GM20000 (cell line): ENCODE data around the gene CEBPZ.
"Not testable (repeated sequence)": the region's sequence is repeated elsewhere in the genome, so short reads cannot be mapped to it uniquely, and the experiment has no call there.

ENCODE experiments used
- DNase-seq: peaks from one replicate; pipeline ENCODE4 v3.0.0; 2012; ENCODE audit warnings: low spot score
- CTCF ChIP-seq: IDR thresholded peaks from 2 replicates; pipeline ENCODE4 v1.5.1; 2012; ENCODE audit warnings: mild to moderate bottlenecking, control low read depth; ENCODE audit errors: extremely low read depth, missing control alignments

The CEBPZ gene

DNA sequence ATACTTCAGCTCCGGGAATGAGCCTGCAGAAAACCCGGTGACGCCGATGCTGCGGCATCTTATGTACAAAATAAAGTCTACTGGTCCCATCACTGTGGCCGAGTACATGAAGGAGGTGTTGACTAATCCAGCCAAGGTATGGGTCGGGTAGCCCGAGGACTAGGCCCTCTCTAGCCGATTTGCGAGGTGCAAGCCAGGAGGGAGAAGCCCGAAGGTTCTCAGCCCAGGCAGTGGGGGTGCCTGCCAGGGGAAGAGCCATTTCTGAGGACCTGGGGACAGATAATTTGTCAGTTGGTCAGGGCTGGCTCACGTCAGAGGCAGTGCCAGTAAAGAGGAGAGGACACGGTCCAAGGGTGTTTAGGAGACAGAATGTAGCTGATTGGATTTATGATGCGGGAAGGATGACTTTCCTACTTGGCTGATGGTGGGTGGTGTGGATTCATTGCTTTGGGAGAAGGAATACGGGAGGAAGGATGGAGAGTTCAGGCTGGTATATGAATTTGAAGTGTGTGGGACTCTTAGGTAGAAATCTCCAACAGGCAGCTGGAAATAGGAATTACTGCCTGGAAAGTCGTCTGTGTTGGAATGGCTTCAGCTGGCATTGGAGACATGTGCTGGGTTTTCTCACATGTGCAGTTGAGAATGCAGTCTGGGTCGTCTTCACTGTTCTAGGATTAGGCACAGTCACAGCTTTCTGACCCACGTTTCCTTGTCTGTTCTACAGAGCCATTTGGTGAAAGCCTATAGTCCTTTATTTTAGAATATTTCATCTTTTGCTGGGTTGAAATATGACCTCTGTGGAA is 936 bp upstream of the CEBPZ start:
- TF ChIP-seq CTCF, result no peak
- peak; percentile 16 for DNase-seq

GRCh38 chr2:37230581-37230980 is 815 bp downstream of the CEBPZ start:
- no peak for DNase-seq
- TF ChIP-seq CTCF, result no peak

- no peak for TF ChIP-seq CTCF
- DNase-seq, result no peak
Observed at GRCh38 chr2:37228788-37229187, 2.6 kb downstream of the CEBPZ start.

DNA sequence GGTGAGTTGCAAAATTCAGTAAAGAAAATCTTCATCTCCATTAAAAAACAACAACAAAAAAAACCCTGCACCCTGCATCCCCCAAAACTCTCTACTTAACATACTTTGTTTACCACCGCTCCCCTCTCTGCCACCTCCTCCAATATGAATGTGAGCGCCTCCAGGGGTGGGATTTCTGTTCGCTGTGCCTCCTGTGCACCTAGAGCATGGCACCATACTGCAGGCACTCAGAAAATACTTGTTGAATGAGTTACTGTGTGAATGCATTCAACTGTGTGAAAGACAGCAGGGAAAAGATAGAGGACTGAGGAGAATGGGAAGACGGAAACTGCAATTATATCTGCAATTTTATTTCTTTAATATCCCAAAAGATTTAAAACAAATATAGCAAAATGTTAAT is 4.5 kb downstream of the CEBPZ start:
- no peak for TF ChIP-seq CTCF
- DNase-seq, result no peak

GRCh38 chr2:37225129-37225528 is 6.3 kb downstream of the CEBPZ start:
- DNase-seq, result not testable (repeated sequence)

- DNase-seq, result no peak
- no peak for TF ChIP-seq CTCF
Observed at GRCh38 chr2:37224063-37224462, 7.3 kb downstream of the CEBPZ start.

DNA sequence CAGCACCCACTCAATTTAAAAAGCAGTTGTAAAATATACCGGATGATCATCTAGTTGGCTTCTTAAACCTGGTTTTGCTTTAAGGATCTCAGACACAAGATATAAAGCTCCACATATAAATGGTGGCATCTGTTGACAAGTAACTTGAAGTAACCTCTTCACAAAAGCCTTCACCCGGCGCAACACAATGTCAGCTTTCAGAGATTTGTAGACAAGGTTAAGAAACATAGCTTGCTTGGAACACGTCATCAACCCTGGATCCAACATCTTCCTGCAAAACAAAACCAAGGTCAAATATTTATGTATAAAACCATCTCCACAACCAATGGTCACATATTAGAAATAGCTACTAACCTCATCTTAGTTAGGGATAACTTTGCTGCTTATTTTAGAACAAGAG is 8.3 kb downstream of the CEBPZ start:
- no peak for TF ChIP-seq CTCF
- DNase-seq, result no peak

DNA sequence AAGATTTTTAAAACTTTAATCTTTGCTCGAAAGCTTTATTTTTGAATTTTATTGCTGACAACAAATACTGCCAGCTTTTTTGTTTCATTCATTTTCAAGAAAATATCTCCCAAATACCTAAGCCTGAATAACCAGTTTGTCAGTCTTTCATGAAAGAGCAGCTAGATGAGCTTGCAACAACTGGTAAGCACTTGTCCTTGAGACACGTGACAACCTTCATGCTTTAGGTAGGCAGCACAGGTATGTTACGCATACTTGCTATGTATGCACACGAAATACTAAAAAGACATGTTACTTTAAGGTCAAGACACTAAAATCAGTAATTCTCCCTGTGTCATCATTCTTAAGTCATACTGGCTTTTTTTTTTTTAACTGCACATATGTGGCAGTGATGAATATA is 12.3 kb downstream of the CEBPZ start:
- TF ChIP-seq CTCF, result no peak
- no peak for DNase-seq
